H9 (cell line): ENCODE results near the gene BTBD18. TPM values are rescaled to one million over a fixed set of nuclear protein-coding genes. Genes with fewer than 3 reads are reported as not detected.

ENCODE experiments used
- DNase-seq: peaks from one replicate; pipeline ENCODE4 v3.0.0-alpha.2; 2017
- H2AFZ ChIP-seq: one replicate; pipeline ENCODE4 v1.6.1; 2013; ENCODE audit warnings: mild to moderate bottlenecking, low read length, control low read depth, moderate library complexity
- H2AK5ac ChIP-seq: 2 replicates; pipeline ENCODE4 v1.6.1; 2013; ENCODE audit warnings: low read length, control low read depth, mixed read lengths; ENCODE audit not compliant: insufficient read length
- H2BK120ac ChIP-seq: one replicate; pipeline ENCODE4 v1.6.1; 2013; ENCODE audit warnings: low read depth, mild to moderate bottlenecking, low read length, control low read depth, inconsistent platforms; ENCODE audit not compliant: poor library complexity, severe bottlenecking
- H2BK12ac ChIP-seq: 2 replicates; pipeline ENCODE4 v1.6.1; 2013; ENCODE audit warnings: low read length, control low read depth, mixed read lengths, low read depth; ENCODE audit not compliant: insufficient read length
- H2BK15ac ChIP-seq: 2 replicates; pipeline ENCODE4 v1.6.1; 2013; ENCODE audit warnings: low read depth, low read length, control low read depth
- H2BK20ac ChIP-seq: one replicate; pipeline ENCODE4 v1.6.1; 2013; ENCODE audit warnings: low read depth, mild to moderate bottlenecking, low read length, control low read depth, inconsistent platforms; ENCODE audit not compliant: poor library complexity, severe bottlenecking
- H2BK5ac ChIP-seq: 2 replicates; pipeline ENCODE4 v1.6.1; 2013; ENCODE audit warnings: low read length, control low read depth, mixed read lengths; ENCODE audit not compliant: insufficient read length
- H3K14ac ChIP-seq: 2 replicates; pipeline ENCODE4 v1.6.1; 2013; ENCODE audit warnings: low read length, control low read depth; ENCODE audit not compliant: insufficient read depth
- H3K18ac ChIP-seq: 2 replicates; pipeline ENCODE4 v1.6.1; 2013; ENCODE audit warnings: low read depth, mild to moderate bottlenecking, mixed read lengths, low read length, control low read depth; ENCODE audit not compliant: insufficient read length
- H3K23ac ChIP-seq: 2 replicates; pipeline ENCODE4 v1.6.1; 2013; ENCODE audit warnings: low read length, control low read depth, mixed read lengths, low read depth; ENCODE audit not compliant: insufficient read length
- H3K23me2 ChIP-seq: 2 replicates; pipeline ENCODE4 v1.6.1; 2013; ENCODE audit warnings: low read depth, mild to moderate bottlenecking, mixed read lengths, low read length, control low read depth; ENCODE audit not compliant: insufficient read length, poor library complexity, severe bottlenecking
- H3K27ac ChIP-seq: 2 replicates; pipeline ENCODE4 v1.5.1; 2013; ENCODE audit warnings: low read length, control low read depth, mixed read lengths, low read depth; ENCODE audit not compliant: insufficient read length
- H3K27me3 ChIP-seq: 2 replicates; pipeline ENCODE4 v1.6.1; 2013; ENCODE audit warnings: low read length, control low read depth, inconsistent platforms; ENCODE audit not compliant: insufficient read depth
- H3K4ac ChIP-seq: 2 replicates; pipeline ENCODE4 v1.6.1; 2013; ENCODE audit warnings: low read depth, mild to moderate bottlenecking, control low read depth, inconsistent platforms, low read length, moderate library complexity
- H3K4me1 ChIP-seq: 2 replicates; pipeline ENCODE4 v1.6.1; 2013; ENCODE audit warnings: low read length, control low read depth, inconsistent platforms; ENCODE audit not compliant: insufficient read depth
- H3K4me2 ChIP-seq: 2 replicates; pipeline ENCODE4 v1.6.1; 2013; ENCODE audit warnings: low read length, control low read depth, mixed read lengths; ENCODE audit not compliant: insufficient read length, insufficient read depth
- H3K56ac ChIP-seq: 2 replicates; pipeline ENCODE4 v1.6.1; 2013; ENCODE audit warnings: low read depth, mild to moderate bottlenecking, mixed read lengths, low read length, control low read depth; ENCODE audit not compliant: insufficient read length
- H3K79me1 ChIP-seq: 2 replicates; pipeline ENCODE4 v1.6.1; 2013; ENCODE audit warnings: low read depth, mild to moderate bottlenecking, moderate library complexity, low read length, control low read depth, inconsistent platforms; ENCODE audit not compliant: insufficient read depth, poor library complexity, severe bottlenecking
- H3K79me2 ChIP-seq: 2 replicates; pipeline ENCODE4 v1.6.1; 2013; ENCODE audit warnings: low read length, control low read depth, inconsistent platforms; ENCODE audit not compliant: insufficient read depth
- H3K9ac ChIP-seq: 2 replicates; pipeline ENCODE4 v1.6.1; 2013; ENCODE audit warnings: low read length, control low read depth, mixed read lengths; ENCODE audit not compliant: insufficient read length; ENCODE audit errors: extremely low read depth
- H3K9me3 ChIP-seq: one replicate; pipeline ENCODE4 v1.6.1; 2013; ENCODE audit warnings: low read depth, low read length, inconsistent platforms; ENCODE audit not compliant: control insufficient read depth
- H3T11ph ChIP-seq: one replicate; pipeline ENCODE4 v1.6.1; 2013; ENCODE audit warnings: mild to moderate bottlenecking, low read length, control low read depth, inconsistent platforms
- H4K20me1 ChIP-seq: one replicate; pipeline ENCODE4 v1.6.1; 2013; ENCODE audit not compliant: control insufficient read depth, insufficient read length, insufficient read depth
- H4K5ac ChIP-seq: 2 replicates; pipeline ENCODE4 v1.6.1; 2013; ENCODE audit warnings: low read depth, mild to moderate bottlenecking, mixed read lengths, low read length, control low read depth; ENCODE audit not compliant: insufficient read length
- H4K8ac ChIP-seq: replicated peaks from 2 replicates; pipeline ENCODE4 v1.6.1; 2013; ENCODE audit warnings: low read length, control low read depth, mixed read lengths, low read depth; ENCODE audit not compliant: insufficient read length
- H4K91ac ChIP-seq: 2 replicates; pipeline ENCODE4 v1.6.1; 2013; ENCODE audit warnings: low read depth, mild to moderate bottlenecking, moderate library complexity, mixed read lengths, low read length, control low read depth; ENCODE audit not compliant: insufficient read length
- H3K27ac Mint-ChIP-seq, 3 experiments: 2 replicates in 2 of 3; 3 replicates in 1 of 3; pipeline ENCODE4 v1.8.0; 2020 to 2021; ENCODE audit warnings: mixed read lengths in 3 of 3, mild to moderate bottlenecking in 1 of 3, moderate library complexity in 1 of 3
- H3K27me3 Mint-ChIP-seq: 2 replicates; pipeline ENCODE4 v1.8.0; 2021; ENCODE audit warnings: low read depth, mild to moderate bottlenecking, moderate library complexity, mixed read lengths
- H3K36me3 Mint-ChIP-seq, 3 experiments: 2 replicates in 2 of 3; 3 replicates in 1 of 3; pipeline ENCODE4 v1.8.0; 2020 to 2021; ENCODE audit warnings: low read depth in 3 of 3, mixed read lengths in 3 of 3; ENCODE audit not compliant: insufficient read depth in 1 of 3
- H3K4me1 Mint-ChIP-seq, 2 experiments: 2 replicates each; pipeline ENCODE4 v1.8.0; 2020; ENCODE audit warnings: mixed read lengths in 2 of 2
- H3K4me3 Mint-ChIP-seq, 2 experiments: 2 replicates in 1 of 2; 3 replicates in 1 of 2; pipeline ENCODE4 v1.8.0; 2020 to 2021; ENCODE audit warnings: mild to moderate bottlenecking in 2 of 2, mixed read lengths in 2 of 2, moderate library complexity in 1 of 2
- H3K9me3 Mint-ChIP-seq, 2 experiments: 2 replicates in 1 of 2; 3 replicates in 1 of 2; pipeline ENCODE4 v1.8.0; 2020; ENCODE audit warnings: mild to moderate bottlenecking in 2 of 2, mixed read lengths in 2 of 2, moderate library complexity in 1 of 2
- CTCF ChIP-seq: fragments of 200-600 bp; sonication (generic); conservative IDR thresholded peaks from 3 replicates; pipeline ENCODE4 v1.8.0; 2021; ENCODE audit warnings: antibody characterized with exemption, mild to moderate bottlenecking
- WGBS: extraction: QIAGEN DNeasy Blood & Tissue Kit; methylation state at CpG from one replicate; pipeline ENCODE4 v1.1.7; 2013; ENCODE audit warnings: missing lambda C conversion rate, low lambda C conversion rate, mixed read lengths; ENCODE audit not compliant: insufficient read length; ENCODE audit errors: extremely low coverage; 5-methylcytosine and 5-hydroxymethylcytosine counted together
- total RNA-seq: library from RNA; stranded (reverse); gene quantifications from 2 replicates; pipeline ENCODE4 v1.2.1, GENCODE V29; 2021

The BTBD18 gene
- total RNA-seq, 1 experiment from 2014 or later: not detected

GRCh38 chr11:57776031-57776521 lies 24.5 kb upstream of the BTBD18 start:
- WGBS: no CpG with 5 or more reads among the region's 3 CpGs
- H3K4me3 Mint-ChIP-seq: peak overlapping the region in 1 of 2 experiments; percentile 71; a peak in 3 of 5 replicates

More at GRCh38 chr11:57776031-57776521, 24.5 kb upstream of the BTBD18 start:
- Histone ChIP-seq H3K9ac (no peak overlapping the region), H2BK15ac (no peak overlapping the region), H2BK120ac (no peak overlapping the region), H2BK20ac (peak overlapping the region; percentile 49), H3K14ac (no peak overlapping the region), H2AK5ac (no peak overlapping the region), H3K23ac (no peak overlapping the region), H3K9me3 (no peaks in the 10 kb centered on the region), H2AFZ (no peak overlapping the region), H3K27ac (peak overlapping the region; percentile 97), H2BK12ac (no peak overlapping the region), H4K5ac (no peak overlapping the region), H3K27me3 (no peaks in the 10 kb centered on the region), H4K91ac (no peak overlapping the region), H4K8ac (no peak overlapping the region), H3K79me2 (peaks cover 48% of the 10 kb centered on the region; the same call in 1 of the 2 replicates), H3K56ac (no peak overlapping the region), H3K18ac (no peak overlapping the region), H3T11ph (no peak overlapping the region), H3K4me2 (peak overlapping the region; percentile 20), H4K20me1 (no peaks in the 10 kb centered on the region), H2BK5ac (no peak overlapping the region), H3K23me2 (no peaks in the 10 kb centered on the region), H3K4ac (no peak overlapping the region), H3K79me1 (peaks cover 10% of the 10 kb centered on the region), H3K4me1 (peaks cover 24% of the 10 kb centered on the region; the same call in 1 of the 2 replicates)
- Mint-ChIP-seq H3K9me3 (no peaks in the 10 kb centered on the region), H3K36me3 (peaks cover 0 to 3% (median 2%) of the 10 kb centered on the region in 3 experiments; a peak in 2 of 7 replicates), H3K27ac (peak overlapping the region; percentile 85 to 99 (median 86)), H3K27me3 (no peaks in the 10 kb centered on the region), H3K4me1 (peaks cover 77 to 78% of the 10 kb centered on the region in 2 experiments)
- TF ChIP-seq CTCF: no peak
- DNase-seq: peak; percentile 43
